HG03097 (cell line): ENCODE measurements around the gene LRRC40.

Source experiments
- ATAC-seq: cut with Tn5 transposase; IDR thresholded peaks from one replicate; pipeline ENCODE4 v1.9.1; 2021; ENCODE audit not compliant: unreplicated experiment, low FRiP score

The LRRC40 gene

DNA sequence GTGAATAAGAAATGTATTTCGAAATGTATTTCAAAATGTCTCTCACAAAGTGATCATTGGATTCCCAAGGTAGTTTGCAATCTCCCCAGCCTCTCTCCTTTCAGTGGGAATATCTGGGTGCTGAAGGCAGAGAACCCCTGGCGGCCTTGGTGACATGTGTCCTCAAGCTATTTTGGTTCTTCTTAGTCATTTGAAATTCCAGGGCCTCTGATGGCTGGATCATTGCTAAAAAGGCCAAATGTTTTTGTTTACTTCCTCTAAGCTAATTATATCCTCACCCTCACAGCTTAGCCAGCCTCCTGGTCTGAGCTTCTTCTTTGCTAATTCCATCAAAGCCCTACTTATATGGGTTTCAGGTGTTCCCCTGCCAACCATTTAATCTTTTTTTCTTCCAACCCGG is 71.2 kb downstream of the LRRC40 start:
- no peak for ATAC-seq

GRCh38 chr1:70117046-70117445 is 88.3 kb downstream of the LRRC40 start:
- ATAC-seq = no peak

DNA sequence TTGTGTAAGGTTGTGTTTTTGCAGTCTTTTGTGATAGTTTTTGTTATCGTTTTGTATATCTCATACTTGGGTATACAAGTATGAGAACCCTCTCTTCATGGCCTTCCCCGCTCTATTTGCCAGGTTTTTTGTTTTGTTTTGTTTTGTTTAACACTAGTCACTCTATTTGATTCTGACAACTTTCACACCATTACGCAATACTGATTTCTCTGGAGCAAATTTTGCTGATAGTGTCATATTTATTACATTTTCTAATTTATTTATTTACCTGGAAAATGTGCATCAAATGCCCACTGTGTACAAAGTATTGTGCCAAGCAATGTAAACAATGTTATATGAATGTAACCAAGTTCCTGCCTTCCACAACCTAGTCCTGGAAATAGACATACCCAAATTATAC is 90.1 kb downstream of the LRRC40 start:
- no peak for ATAC-seq

DNA sequence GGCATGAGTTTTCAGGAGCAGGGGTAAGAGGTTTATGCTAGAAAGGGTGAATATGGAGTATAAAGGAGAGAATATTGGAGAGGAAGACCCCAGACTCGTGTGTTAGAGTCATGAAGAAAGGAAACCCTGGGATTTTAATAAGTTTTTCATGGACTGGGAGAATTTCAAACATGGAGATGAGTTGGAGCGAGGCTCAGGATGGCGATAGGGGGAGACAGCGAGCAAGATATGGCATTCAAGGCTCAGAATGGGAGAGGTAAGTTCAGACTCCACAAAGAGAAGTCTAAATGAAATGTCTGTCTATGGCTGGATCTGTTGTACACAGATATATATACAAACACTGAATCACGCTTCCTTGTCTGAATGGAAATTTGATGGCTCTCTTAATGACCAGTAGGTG is 92.5 kb downstream of the LRRC40 start:
- no peak for ATAC-seq

DNA sequence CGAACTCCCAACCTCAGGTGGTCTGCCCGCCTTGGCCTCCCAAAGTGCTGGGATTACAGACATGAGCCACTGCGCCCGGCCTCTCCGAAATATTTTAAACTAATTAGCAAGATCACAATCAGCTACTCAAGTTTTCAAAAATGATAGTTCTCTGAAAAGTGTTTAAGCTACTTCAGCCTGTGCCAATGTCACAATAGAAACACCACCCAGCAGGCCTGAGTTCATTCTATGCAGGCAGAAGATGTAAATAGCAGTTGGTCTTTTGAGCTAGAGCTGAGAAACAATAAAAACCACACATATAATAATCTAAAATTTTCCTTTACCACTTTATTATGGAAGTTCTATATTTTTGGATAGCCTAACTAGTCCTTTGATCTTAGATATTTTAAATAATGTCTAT is 96.1 kb downstream of the LRRC40 start:
- no peak for ATAC-seq

DNA sequence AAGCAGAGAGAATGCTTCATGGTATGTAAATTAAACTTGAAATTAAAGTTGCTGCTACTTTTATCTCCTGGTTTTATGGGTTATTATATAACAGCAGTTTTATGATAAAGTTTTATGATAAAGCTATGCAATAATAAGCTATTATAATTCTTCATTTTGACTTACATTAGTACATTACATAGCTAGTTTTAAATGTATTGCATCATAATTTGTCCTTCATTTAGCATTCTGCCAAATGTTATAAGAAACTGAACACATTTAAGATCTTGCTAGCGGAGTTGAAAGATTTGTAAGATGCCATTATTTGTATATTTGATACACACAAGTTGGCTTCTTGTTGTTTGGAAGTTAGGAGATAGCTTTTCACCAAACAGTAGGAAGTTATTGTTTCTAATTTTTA is 101.6 kb downstream of the LRRC40 start:
- ATAC-seq = no peak

DNA sequence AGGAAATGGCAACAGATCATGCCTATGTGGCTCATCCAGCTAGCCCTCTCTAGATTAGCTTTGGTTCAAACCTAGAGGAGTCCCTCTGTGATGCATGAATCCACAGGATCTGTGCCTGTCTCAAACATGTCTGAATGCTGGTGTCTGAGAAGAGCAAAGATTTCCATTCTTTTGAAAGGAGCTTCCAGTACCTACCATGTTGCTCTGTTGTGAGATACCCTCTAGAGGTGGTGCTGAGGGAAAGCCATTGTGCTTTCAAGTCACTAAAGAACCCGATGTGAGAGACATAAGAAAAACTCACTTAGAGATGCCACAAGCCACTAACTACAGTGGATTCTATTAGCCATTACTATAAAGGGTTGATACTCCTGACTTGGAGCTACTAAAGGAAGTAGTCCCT is 103.6 kb downstream of the LRRC40 start:
- no peak for ATAC-seq

DNA sequence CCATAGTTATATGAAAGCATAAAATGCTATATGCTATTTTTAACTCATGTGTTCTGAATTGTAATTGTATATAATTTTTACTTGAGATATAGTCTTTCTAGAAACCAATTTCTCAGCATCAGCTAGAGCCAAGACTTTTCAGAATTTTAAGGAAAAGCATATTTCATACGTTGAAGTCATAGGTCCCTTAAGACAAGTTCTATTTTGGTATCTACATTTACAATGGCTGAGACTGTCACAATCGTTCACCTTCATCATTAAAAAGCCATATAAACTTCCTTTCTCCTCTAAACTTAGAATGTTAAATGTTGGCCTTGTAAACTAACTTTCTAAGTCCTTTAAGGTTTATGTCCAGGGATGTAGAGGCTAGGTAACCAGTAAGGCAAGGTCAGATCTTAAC is 104.1 kb downstream of the LRRC40 start:
- no peak for ATAC-seq
